Kidney (tissue), 14 donors: Measurements from ENCODE around the gene MARCKS. TPM values are rescaled to one million over a fixed set of nuclear protein-coding genes. Genes with fewer than 3 reads are reported as not detected.

Experiments
- DNase-seq, 5 donors: peaks; one replicate each; pipeline ENCODE4 v3.0.0-alpha.2; 2013 to 2020
- FAIRE-seq: peaks from 2 replicates; lab custom pipeline; 2012; peaks lifted over from hg19 to GRCh38; lab: Jason Lieb, UNC
- H3K27ac ChIP-seq, 2 donors: one replicate each; pipeline ENCODE4 v1.7.0; 2013; ENCODE audit warnings: low read depth in 2 of 2, low read length in 2 of 2, inconsistent platforms in 1 of 2
- H3K27me3 ChIP-seq: one replicate; pipeline ENCODE4 v1.7.1; 2013; ENCODE audit warnings: low read length, inconsistent platforms; ENCODE audit not compliant: control insufficient read depth, insufficient read depth
- H3K36me3 ChIP-seq, 3 donors: one replicate each; pipeline versions ENCODE4 v1.7.0 to v1.7.1; 2013; ENCODE audit warnings: low read length in 3 of 3, control low read depth in 1 of 3, inconsistent platforms in 1 of 3; ENCODE audit not compliant: insufficient read depth in 3 of 3, control insufficient read depth in 2 of 3
- H3K4me1 ChIP-seq, 3 donors: one replicate each; pipeline versions ENCODE4 v1.7.0 to v1.7.1; 2013; ENCODE audit warnings: low read length in 3 of 3, inconsistent platforms in 1 of 3, low read depth in 1 of 3; ENCODE audit not compliant: control insufficient read depth in 2 of 3, insufficient read depth in 2 of 3
- H3K4me3 ChIP-seq, 3 donors: one replicate each; pipeline versions ENCODE4 v1.7.0 to v1.8.1; 2013; ENCODE audit warnings: low read length in 3 of 3, control low read depth in 1 of 3, inconsistent platforms in 1 of 3
- H3K9ac ChIP-seq, 3 donors: one replicate each; pipeline versions ENCODE4 v1.7.0 to v1.7.1; 2013; ENCODE audit warnings: low read length in 3 of 3, control low read depth in 1 of 3, inconsistent platforms in 1 of 3
- H3K9me3 ChIP-seq, 3 donors: one replicate each; pipeline versions ENCODE4 v1.7.0 to v1.7.1; 2013; ENCODE audit warnings: low read length in 3 of 3, control low read depth in 1 of 3, inconsistent platforms in 1 of 3; ENCODE audit not compliant: control insufficient read depth in 2 of 3, insufficient read depth in 1 of 3
- CTCF ChIP-seq: IDR thresholded peaks from 3 replicates; pipeline ENCODE4 v1.5.1; 2012; ENCODE audit warnings: mild to moderate bottlenecking, moderate library complexity, borderline replicate concordance; ENCODE audit not compliant: insufficient read depth; ENCODE audit errors: extremely low read depth
- intact Hi-C: fragments of 100-400 bp; cut with DNase I; formaldehyde crosslinking; loops from one replicate; pipeline ENCODE4 v1.11.1; 2022
- polyA plus RNA-seq: library from polyadenylated mRNA; stranded (reverse); fragments of 350-450 nt; fragmentation: Illumina TruSeq; extraction: RNeasy Lipid Tissue Mini Kit (QIAGEN cat#74804); gene quantifications from one replicate; pipeline ENCODE4 v1.2.3, GENCODE V29; 2014; ENCODE audit warnings: low read depth, low replicate concordance; ENCODE audit not compliant: insufficient read depth
- total RNA-seq: library from RNA; stranded (reverse); fragmentation: NEBNext Ultra II Directional; extraction: Animal tissue kit (Norgen Biotek cat#: 25700); gene quantifications from one replicate; pipeline ENCODE4 v1.2.1, GENCODE V29; 2021
- donor health status: control.
- donor health status: control.
- donor health status: control.
- donor health status: control.
- donor health status: control.
- donor health status: DM: yes; HTN: yes; CAD: no.
- donor health status: Normal renal cell carcinoma (clear cell type).

Gene MARCKS
- total and polyA plus RNA-seq, 2 donors from 2014 or later: 14.0 to 61.9 TPM

- Histone ChIP-seq H3K9ac (no peak overlapping the region), H3K27ac (no peak overlapping the region), H3K4me3 (no peak overlapping the region), H3K9me3 (no peaks in the 10 kb centered on the region), H3K27me3 (no peaks in the 10 kb centered on the region), H3K4me1 (no peaks in the 10 kb centered on the region), H3K36me3 (no peaks in the 10 kb centered on the region)
- TF ChIP-seq CTCF: no peak
- intact Hi-C loops: no loop called here
- DNase-seq (no peak), FAIRE-seq (no peak)
Observed at GRCh38 chr6:113813142-113813541, 44.0 kb upstream of the MARCKS start.

DNA sequence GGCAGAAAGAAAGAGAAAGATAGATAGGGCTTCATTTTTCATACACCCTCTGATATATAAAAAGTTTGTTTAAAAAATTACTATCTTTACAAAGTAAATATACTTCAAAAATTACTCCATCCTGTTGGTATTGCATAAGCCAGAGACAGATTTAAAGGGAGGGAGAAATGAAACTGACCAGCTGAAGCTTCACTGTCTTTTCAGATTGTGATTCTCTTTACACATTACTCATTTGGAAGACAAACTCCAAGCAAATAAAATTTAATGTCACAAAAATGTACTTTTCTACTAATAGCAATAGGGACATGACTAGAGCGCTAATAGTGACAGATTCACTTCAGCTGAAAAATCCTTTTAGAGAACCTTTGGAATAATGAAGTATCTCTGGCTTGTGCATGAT lies 38.6 kb upstream of the MARCKS start:
- Histone ChIP-seq H3K4me3 (no peak overlapping the region), H3K4me1 (no peaks in the 10 kb centered on the region), H3K9ac (no peak overlapping the region), H3K9me3 (no peaks in the 10 kb centered on the region), H3K36me3 (no peaks in the 10 kb centered on the region), H3K27me3 (no peaks in the 10 kb centered on the region), H3K27ac (no peak overlapping the region)
- no peak for TF ChIP-seq CTCF
- intact Hi-C loops: no loop called here
- DNase-seq: no peak
- no peak for FAIRE-seq

GRCh38 chr6:113819169-113819830 lies 37.8 kb upstream of the MARCKS start:
- no peak for DNase-seq
- TF ChIP-seq CTCF: no peak
- Histone ChIP-seq H3K9ac (no peak overlapping the region), H3K36me3 (no peaks in the 10 kb centered on the region), H3K27ac (no peak overlapping the region), H3K4me3 (no peak overlapping the region), H3K9me3 (no peaks in the 10 kb centered on the region), H3K4me1 (no peaks in the 10 kb centered on the region), H3K27me3 (no peaks in the 10 kb centered on the region)
- intact Hi-C loops: no loop called here
- FAIRE-seq: peak; percentile 33

DNA sequence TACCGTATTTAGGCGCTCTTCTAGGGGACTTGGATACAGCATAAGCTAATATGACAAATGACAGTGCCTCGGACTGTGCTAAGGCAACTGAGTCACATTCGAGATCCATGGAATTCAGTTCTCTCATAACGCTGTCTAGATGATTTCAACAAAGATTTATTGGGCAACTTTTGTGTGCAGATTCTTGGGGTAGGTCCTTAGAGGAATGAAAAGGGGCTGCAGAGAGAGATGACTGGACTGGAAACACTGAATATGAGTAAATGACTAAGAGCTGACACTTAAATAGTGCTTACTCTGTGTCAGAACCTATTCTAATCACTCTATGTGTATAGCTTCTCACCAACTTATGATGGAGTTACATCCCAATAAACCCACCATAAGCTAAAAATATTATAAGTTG lies 36.4 kb upstream of the MARCKS start:
- no peak overlapping the region for H3K27ac ChIP-seq
- intact Hi-C loops: no loop called here
- H3K4me1 ChIP-seq: peaks cover 0 to 3% (median 0%) of the 10 kb centered on the region in 3 donors
- no peaks in the 10 kb centered on the region for H3K27me3 ChIP-seq
- no peak overlapping the region for H3K4me3 ChIP-seq
- no peak for DNase-seq
- H3K9ac ChIP-seq: no peak overlapping the region
- no peak for TF ChIP-seq CTCF
- H3K9me3 ChIP-seq: no peaks in the 10 kb centered on the region
- no peaks in the 10 kb centered on the region for H3K36me3 ChIP-seq
- FAIRE-seq: no peak
